DMS114 treated with DMSO at 0.1 percent for 48 hours (cell line): ENCODE data around the gene GPATCH2.
"Not testable (repeated sequence)": the region's sequence is repeated elsewhere in the genome, so short reads cannot be mapped to it uniquely, and the experiment has no call there.

Source experiments
- DNase-seq: peaks from one replicate; lab custom pipeline; 2025; ENCODE audit not compliant: unreplicated experiment; lab: John Stamatoyannopoulos, UW

The GPATCH2 gene

GRCh38 chr1:217456261-217456660 lies 174.6 kb downstream of the GPATCH2 start:
- DNase-seq, result no peak

DNA sequence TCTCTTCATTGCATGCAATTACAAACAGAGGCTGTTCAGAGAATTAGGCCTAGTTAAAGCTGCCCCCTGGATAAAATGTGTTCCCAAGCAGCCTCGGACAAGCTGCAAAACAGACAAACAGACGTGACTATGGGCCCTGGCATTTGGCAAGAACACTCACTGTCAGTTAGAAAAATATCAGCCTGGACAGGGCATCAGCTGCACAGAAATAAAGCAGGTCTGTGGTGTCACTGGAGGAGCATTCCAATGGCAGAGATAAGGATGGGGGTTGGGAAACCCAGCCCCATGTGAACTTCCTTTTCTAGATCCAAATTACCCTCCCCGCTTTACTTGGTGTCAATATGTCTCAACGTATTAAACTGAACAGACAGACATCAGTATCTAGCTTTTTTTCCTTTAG lies 177.1 kb downstream of the GPATCH2 start:
- no peak for DNase-seq

- no peak for DNase-seq
These were observed 181.5 kb downstream of the GPATCH2 start for GRCh38 chr1:217449370-217449769.

- DNase-seq, result no peak
These were observed 187.0 kb downstream of the GPATCH2 start for GRCh38 chr1:217443845-217444244.

GRCh38 chr1:217437376-217437775 lies 193.5 kb downstream of the GPATCH2 start:
- no peak for DNase-seq

GRCh38 chr1:217435204-217435603 lies 195.7 kb downstream of the GPATCH2 start:
- DNase-seq, result no peak

- DNase-seq, result no peak
These were observed 197.2 kb downstream of the GPATCH2 start for GRCh38 chr1:217433664-217434063.

GRCh38 chr1:217432339-217432738 lies 198.6 kb downstream of the GPATCH2 start:
- no peak for DNase-seq

GRCh38 chr1:217431395-217431794 lies 199.5 kb downstream of the GPATCH2 start:
- no peak for DNase-seq

- DNase-seq, result no peak
These were observed 205.5 kb downstream of the GPATCH2 start for GRCh38 chr1:217425422-217425821.

- DNase-seq, result no peak
These were observed 211.7 kb downstream of the GPATCH2 start for GRCh38 chr1:217419194-217419551.

DNA sequence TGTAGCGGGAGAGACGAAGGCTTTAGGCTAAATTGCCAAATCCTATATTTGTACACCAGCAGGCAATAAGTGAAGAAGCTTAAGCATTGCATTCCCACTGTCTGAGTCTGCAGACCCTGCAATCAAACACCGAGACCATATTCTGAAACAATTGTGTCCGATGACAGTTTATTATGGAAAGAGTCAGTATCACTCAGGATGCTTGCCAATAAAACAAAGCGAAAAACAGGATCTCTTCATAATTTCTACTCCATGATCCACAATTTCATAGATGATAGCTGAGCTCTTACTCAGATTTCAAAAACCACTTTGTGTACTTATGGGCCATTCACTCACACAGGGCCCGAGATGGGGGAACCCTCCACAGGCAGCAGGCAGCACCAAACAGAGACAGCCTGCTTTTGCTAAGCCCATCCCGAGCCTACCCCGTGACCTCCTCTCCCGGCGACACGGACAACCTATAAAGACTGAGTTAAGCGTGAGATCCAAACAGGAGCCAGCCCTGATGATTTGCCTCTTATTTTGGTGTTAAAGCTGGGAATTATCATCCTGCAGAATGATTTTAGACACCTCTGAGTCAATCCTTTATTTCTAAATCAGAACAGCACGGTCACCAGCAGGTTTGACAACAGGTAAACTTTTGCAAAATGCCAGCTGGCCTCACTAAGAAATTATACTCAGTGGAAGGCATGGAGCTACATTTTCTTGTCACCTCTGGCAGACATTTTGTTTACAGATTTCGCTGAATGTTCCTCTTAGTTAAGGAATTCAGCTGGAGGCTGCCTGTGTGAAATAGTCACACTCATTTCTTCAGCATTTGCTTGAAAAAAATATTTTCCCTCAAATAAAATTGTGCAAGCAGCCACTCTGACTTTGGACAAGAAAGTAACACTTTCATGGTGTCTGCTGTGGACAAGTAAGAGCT lies 212.4 kb downstream of the GPATCH2 start:
- no peak for DNase-seq

- DNase-seq, result no peak
These were observed 213.5 kb downstream of the GPATCH2 start for GRCh38 chr1:217417363-217417762.

DNA sequence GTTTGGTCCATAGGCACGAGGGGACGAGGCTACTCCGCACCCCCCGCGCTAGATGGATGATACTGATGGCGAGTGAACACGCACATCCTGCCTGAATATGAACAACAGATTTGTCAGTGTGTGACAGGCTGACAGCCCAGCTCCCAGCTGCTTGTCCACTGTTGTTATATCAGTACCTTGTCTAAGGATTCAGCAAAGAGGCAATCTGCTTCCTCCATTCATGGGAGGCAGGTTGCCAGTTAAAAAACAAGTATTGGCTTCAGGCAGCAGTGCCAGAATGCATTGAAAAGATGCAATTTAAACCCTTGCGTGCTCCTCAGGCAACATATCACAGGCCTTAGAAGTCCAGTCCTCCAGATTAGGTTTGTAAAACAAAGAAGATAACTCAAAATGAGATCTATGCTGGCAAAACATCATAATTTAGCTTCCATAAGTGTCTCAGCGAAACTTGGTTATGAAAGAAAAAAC lies 223.3 kb downstream of the GPATCH2 start:
- no peak for DNase-seq

DNA sequence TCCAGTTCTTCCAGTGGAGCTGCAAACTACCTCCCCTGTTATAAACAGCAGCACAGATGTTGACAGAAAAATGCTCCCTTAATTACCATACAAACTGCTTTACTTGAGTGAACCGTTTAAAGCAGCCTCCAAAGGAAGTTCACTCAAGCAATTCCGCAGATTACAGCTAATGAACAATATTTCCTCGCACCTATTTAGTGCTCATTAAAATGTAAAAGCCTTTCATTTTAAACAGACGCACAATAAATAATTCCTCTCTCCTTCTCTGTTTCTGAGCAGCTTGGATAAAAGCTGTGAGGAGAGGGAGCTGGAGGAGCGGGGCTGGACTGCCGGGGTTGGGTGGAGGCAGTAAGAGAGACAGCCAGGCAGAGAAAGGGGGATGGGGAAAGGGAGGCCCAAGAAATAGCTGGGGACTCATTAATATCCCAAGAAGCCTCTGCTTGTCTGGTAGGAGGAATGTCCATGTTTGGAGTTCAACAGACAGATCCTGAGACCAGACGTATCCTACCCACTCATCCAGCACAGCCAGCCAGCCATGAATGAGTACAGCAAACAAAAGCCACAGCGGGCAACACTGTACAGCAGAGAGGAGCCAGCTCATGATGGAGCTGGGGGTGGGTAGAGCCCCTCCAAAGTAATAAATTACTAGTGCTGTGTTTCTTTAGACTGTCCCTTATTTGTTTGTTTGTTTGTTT lies 227.7 kb downstream of the GPATCH2 start:
- no peak for DNase-seq

GRCh38 chr1:217402301-217402700 lies 228.6 kb downstream of the GPATCH2 start:
- DNase-seq, result no peak

DNA sequence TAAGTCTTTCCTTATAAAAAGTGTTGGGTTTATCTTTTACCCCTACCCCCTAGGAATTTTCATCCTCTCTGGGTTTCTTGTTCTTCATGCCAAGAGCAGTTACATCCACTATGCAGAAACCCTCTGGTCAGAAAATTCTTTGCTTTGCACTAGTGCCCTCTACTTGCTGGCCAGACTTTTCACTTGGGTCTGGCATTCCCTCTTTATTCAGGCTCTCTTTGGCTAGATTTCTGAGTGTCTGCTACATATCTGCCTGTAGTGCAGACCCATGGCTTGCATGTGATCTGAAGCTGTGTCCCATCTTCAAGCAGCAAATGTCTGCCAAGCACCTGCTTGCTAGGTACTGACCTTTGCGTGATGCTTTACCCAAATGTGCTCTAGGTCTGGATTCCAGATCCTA lies 237.0 kb downstream of the GPATCH2 start:
- DNase-seq, result no peak

- no peak for DNase-seq
These were observed 238.4 kb downstream of the GPATCH2 start for GRCh38 chr1:217392441-217392840.

GRCh38 chr1:217389895-217390294 lies 241.0 kb downstream of the GPATCH2 start:
- no peak for DNase-seq

DNA sequence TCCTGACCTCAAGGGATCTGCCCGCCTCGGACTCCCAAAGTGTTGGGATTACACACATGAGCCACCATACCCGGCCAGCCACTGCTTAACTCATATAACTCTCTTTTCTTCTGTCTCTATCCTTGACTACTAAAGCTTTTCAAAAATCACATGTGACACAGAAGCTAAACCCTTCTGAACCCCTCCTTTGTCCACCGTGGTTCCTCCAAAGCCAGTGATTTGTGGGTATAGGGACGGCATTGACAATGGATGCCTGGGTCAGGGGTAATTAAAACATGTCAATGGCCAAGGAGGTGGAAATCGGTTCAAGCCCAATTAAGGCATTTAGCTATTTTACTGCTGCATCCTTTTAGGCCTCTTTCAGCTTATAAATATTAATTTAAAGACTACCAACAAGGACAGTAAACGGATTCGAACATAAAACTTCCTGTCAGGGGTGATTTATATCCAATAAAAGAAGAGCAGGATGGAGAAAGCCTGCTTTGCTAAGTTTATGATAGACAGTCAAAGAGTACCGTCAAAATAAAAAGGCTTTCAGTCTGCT lies 242.3 kb downstream of the GPATCH2 start:
- DNase-seq, result no peak

- not testable (repeated sequence) for DNase-seq
These were observed 249.1 kb downstream of the GPATCH2 start for GRCh38 chr1:217381773-217382172.

DNA sequence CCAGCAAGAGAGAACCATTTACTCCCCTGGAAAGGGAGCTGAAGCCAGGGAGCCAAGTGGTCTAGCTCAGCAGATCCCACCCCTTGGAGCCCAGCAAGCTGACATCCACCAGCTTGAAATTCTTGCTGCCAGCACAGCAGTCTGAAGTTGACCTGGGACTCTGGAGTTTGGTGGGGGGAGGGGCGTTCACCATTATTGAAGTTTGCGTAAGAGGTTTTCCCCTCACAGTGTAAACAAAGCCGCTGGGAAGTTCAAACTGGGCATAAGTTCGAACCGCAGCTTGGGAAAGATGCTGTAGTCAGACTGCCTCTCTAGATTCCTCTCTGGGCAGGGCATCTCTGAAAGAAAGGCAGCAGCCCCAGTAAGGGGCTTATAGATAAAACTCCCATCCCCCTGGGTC lies 251.1 kb downstream of the GPATCH2 start:
- not testable (repeated sequence) for DNase-seq
